DOHH2 (cell line): Measurements from ENCODE around the gene STX1A.

Source experiments
- H3F3A ChIP-seq: fragments of 200-600 bp; sonication (generic), shearing (Covaris generic); 2 replicates; pipeline ENCODE4 v1.6.0; 2016; ENCODE audit warnings: antibody characterized with exemption, mild to moderate bottlenecking; ENCODE audit not compliant: control insufficient read depth, insufficient read depth
- H3K27ac ChIP-seq: fragments of 200-600 bp; sonication (generic); 2 replicates; pipeline ENCODE4 v1.5.1; 2014; ENCODE audit warnings: low read depth, mild to moderate bottlenecking, low read length, moderate library complexity
- H3K27me3 ChIP-seq: fragments of 200-600 bp; sonication (generic); 2 replicates; pipeline ENCODE4 v1.6.1; 2014; ENCODE audit warnings: mild to moderate bottlenecking, low read length, mixed read lengths; ENCODE audit not compliant: control insufficient read depth
- H3K36me3 ChIP-seq: fragments of 200-600 bp; sonication (generic); 2 replicates; pipeline ENCODE4 v1.6.1; 2014; ENCODE audit warnings: mild to moderate bottlenecking, low read length, moderate library complexity, mixed read lengths; ENCODE audit not compliant: control insufficient read depth
- H3K4me1 ChIP-seq: fragments of 200-600 bp; sonication (generic); 2 replicates; pipeline ENCODE4 v1.6.1; 2014; ENCODE audit warnings: mild to moderate bottlenecking, low read length, mixed read lengths; ENCODE audit not compliant: control insufficient read depth
- H3K4me2 ChIP-seq: fragments of 200-600 bp; sonication (generic); 2 replicates; pipeline ENCODE4 v1.6.0; 2014; ENCODE audit warnings: mild to moderate bottlenecking, low read length, moderate library complexity
- H3K4me3 ChIP-seq: fragments of 200-600 bp; sonication (generic); 2 replicates; pipeline ENCODE4 v1.5.1; 2014; ENCODE audit warnings: mild to moderate bottlenecking, low read length, mixed read lengths
- H3K79me2 ChIP-seq: fragments of 200-600 bp; sonication (generic); 2 replicates; pipeline ENCODE4 v1.6.1; 2014; ENCODE audit warnings: mild to moderate bottlenecking, low read length, mixed read lengths; ENCODE audit not compliant: control insufficient read depth
- H3K9me2 ChIP-seq: fragments of 200-600 bp; sonication (generic); replicated peaks from 2 replicates; pipeline ENCODE4 v1.6.1; 2014; ENCODE audit warnings: mild to moderate bottlenecking, low read length, mixed read lengths; ENCODE audit not compliant: control insufficient read depth
- H3K9me3 ChIP-seq: fragments of 200-600 bp; sonication (generic); 2 replicates; pipeline ENCODE4 v1.6.1; 2014; ENCODE audit warnings: antibody characterized with exemption, low read length, mixed read lengths; ENCODE audit not compliant: control insufficient read depth, insufficient read depth
- H4K20me1 ChIP-seq: fragments of 200-600 bp; sonication (generic); 2 replicates; pipeline ENCODE4 v1.6.0; 2014; ENCODE audit warnings: low read depth, mild to moderate bottlenecking, antibody characterized with exemption, low read length, moderate library complexity; ENCODE audit not compliant: control insufficient read depth, insufficient read depth
- CTCF ChIP-seq: fragments of 200-600 bp; sonication (generic); IDR thresholded peaks from one replicate; pipeline ENCODE4 v1.5.1; 2014; ENCODE audit warnings: antibody characterized with exemption, mild to moderate bottlenecking, low read depth, low read length; ENCODE audit not compliant: poor library complexity, severe bottlenecking
- EZH2phosphoT487 ChIP-seq: fragments of 200-600 bp; sonication (generic); IDR thresholded peaks from 2 replicates; pipeline ENCODE4 v1.6.1; 2017; ENCODE audit warnings: borderline replicate concordance, mild to moderate bottlenecking, antibody characterized with exemption, low read length, moderate library complexity, mixed read lengths

Gene STX1A

GRCh38 chr7:73669288-73669701 lies 50.2 kb downstream of the STX1A start:
- no peaks in the 10 kb centered on the region for H3K9me3 ChIP-seq

GRCh38 chr7:73668886-73669230 lies 50.6 kb downstream of the STX1A start:
- Histone ChIP-seq H3K27me3 (peaks cover 13% of the 10 kb centered on the region), H3K4me1 (peaks cover 15% of the 10 kb centered on the region), H3K4me3 (peak overlapping the region; percentile 69), H3K9me3 (no peaks in the 10 kb centered on the region), H3K9me2 (no peaks in the 10 kb centered on the region), H4K20me1 (peaks cover 6% of the 10 kb centered on the region; the same call in 1 of the 2 replicates), H3K27ac (peak overlapping the region; percentile 9; the same call in 1 of the 2 replicates), H3K79me2 (no peaks in the 10 kb centered on the region), H3F3A (no peaks in the 10 kb centered on the region), H3K36me3 (no peaks in the 10 kb centered on the region), H3K4me2 (peak overlapping the region; percentile 83)
- no peak for TF ChIP-seq CTCF

More at GRCh38 chr7:73669288-73669701, 50.2 kb downstream of the STX1A start:
- Histone ChIP-seq H3K9me2 (no peaks in the 10 kb centered on the region), H3K27ac (no peak overlapping the region), H3K4me1 (peaks cover 15% of the 10 kb centered on the region), H3K4me3 (peak overlapping the region; percentile 69), H3K36me3 (no peaks in the 10 kb centered on the region), H3K4me2 (peak overlapping the region; percentile 83), H3F3A (no peaks in the 10 kb centered on the region), H3K27me3 (peaks cover 11% of the 10 kb centered on the region), H3K79me2 (no peaks in the 10 kb centered on the region), H4K20me1 (peaks cover 6% of the 10 kb centered on the region; the same call in 1 of the 2 replicates)
- no peak for TF ChIP-seq EZH2phosphoT487
- TF ChIP-seq CTCF = no peak

- no peaks in the 10 kb centered on the region for H3K36me3 ChIP-seq
- TF ChIP-seq EZH2phosphoT487 (no peak), CTCF (no peak)
- peaks cover 13% of the 10 kb centered on the region for H3K27me3 ChIP-seq
- peaks cover under 1% of the 10 kb centered on the region; the same call in 1 of the 2 replicates for H3K9me3 ChIP-seq
- peaks cover 2% of the 10 kb centered on the region; the same call in 1 of the 2 replicates for H4K20me1 ChIP-seq
- no peaks in the 10 kb centered on the region for H3K9me2 ChIP-seq
- H3F3A ChIP-seq = no peaks in the 10 kb centered on the region
- H3K4me1 ChIP-seq = peaks cover 15% of the 10 kb centered on the region
- peak overlapping the region; percentile 69 for H3K4me3 ChIP-seq
- H3K4me2 ChIP-seq = peak overlapping the region; percentile 83
- no peaks in the 10 kb centered on the region for H3K79me2 ChIP-seq
- peak overlapping the region; percentile 9; the same call in 1 of the 2 replicates for H3K27ac ChIP-seq
These were observed 51.2 kb downstream of the STX1A start for GRCh38 chr7:73668103-73668885.
